Measurements from ENCODE around the gene JTB. TPM values are rescaled to one million over a fixed set of nuclear protein-coding genes. Genes with fewer than 3 reads are reported as not detected.
A peak's percentile ranks its signal among the peaks of the same experiment; 100 is the strongest.
"Not testable (repeated sequence)": the region's sequence is repeated elsewhere in the genome, so short reads cannot be mapped to it uniquely, and the experiment has no call there.

Gene JTB
- total and polyA plus RNA-seq, 2 of the 4 experiments (the other 2 are of a cell fraction) = 123 to 138 TPM

DNA sequence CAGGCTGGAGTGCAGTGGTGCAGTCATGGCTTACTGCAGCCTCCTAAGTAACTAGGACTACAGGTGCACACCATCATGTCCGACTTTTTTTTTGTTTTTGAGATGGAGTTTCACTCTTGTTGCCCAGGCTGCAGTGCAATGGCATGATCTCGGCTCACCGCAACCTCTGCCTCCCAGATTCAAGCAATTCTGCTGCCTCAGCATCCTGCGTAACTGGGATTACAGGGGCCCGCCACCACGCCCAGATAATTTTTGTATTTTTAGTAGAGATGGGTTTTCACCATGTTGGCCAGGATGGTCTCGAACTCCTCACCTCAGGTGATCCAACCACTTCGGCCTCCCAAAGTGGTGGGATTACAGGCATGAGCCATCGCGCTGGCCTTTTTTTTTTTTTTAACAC, 19.4 kb upstream of the JTB start:
- ATAC-seq (ENCODE audit: low read depth); H2AK5ac ChIP-seq (ENCODE audit: low read depth, low read length); H3K23ac ChIP-seq (ENCODE audit: low read depth, low read length); H2BK5ac ChIP-seq (ENCODE audit: low read depth, low read length, poor library complexity, severe bottlenecking); H3K4ac ChIP-seq (ENCODE audit: low read depth, low read length); H3K9ac ChIP-seq (ENCODE audit: low read depth, low read length); in situ Hi-C loops (cut with MboI; ENCODE audit: low sequenced_read_pairs); H4K5ac ChIP-seq (ENCODE audit: low read depth, low read length); H2BK120ac ChIP-seq (ENCODE audit: low read depth, low read length); H3K14ac ChIP-seq (replicated peaks; ENCODE audit: low read depth, low read length); H2BK20ac ChIP-seq (ENCODE audit: low read depth, low read length); H3K9me1 ChIP-seq (ENCODE audit: insufficient read depth, low read length); H3K18ac ChIP-seq (ENCODE audit: low read depth, low read length); H4K91ac ChIP-seq (ENCODE audit: insufficient read depth, low read depth, low read length); H3K4me1 ChIP-seq (ENCODE audit: control insufficient read depth, insufficient read depth, low read length); POLR2A ChIA-PET (ENCODE audit: unreplicated experiment); H3K27ac ChIP-seq (ENCODE audit: insufficient read depth, low read length); H3K9me3 ChIP-seq (ENCODE audit: control insufficient read depth, insufficient read depth, low read length); H3K27me3 ChIP-seq (ENCODE audit: control insufficient read depth, insufficient read depth, low read length); H3K56ac ChIP-seq (ENCODE audit: extremely low read depth, insufficient read depth, low read length); H3K4me2 ChIP-seq (ENCODE audit: low read depth, low read length); DNase-seq; H2AK9ac ChIP-seq (replicated peaks; ENCODE audit: low read depth, low read length, poor library complexity); BruUV-seq (replicated peaks); H4K8ac ChIP-seq (ENCODE audit: low read depth in 2 of 2, low read length in 2 of 2); H2BK15ac ChIP-seq (ENCODE audit: low read depth, low read length); H2AFZ ChIP-seq (replicated peaks; ENCODE audit: low read length, poor library complexity); dilution Hi-C loops (cut with HindIII; ENCODE audit: low sequenced_read_pairs, unreplicated experiment); intact Hi-C loops (cut with micrococcal nuclease); H3K4me3 ChIP-seq (ENCODE audit: insufficient read depth, low read depth, low read length): not testable (repeated sequence)
- WGBS, 2 experiments (ENCODE audit: extremely low coverage in 2 of 2, insufficient read length in 1 of 2) = no CpG with 5 or more reads among the region's 10 CpGs
- Histone ChIP-seq H3K36me3 (ENCODE audit: control insufficient read depth, insufficient read depth, low read length) (peaks cover 26% of the 10 kb centered on the region), H4K20me1 (ENCODE audit: insufficient read depth, low read length) (peaks cover 20% of the 10 kb centered on the region; the same call in 1 of the 2 replicates), H3K79me1 (ENCODE audit: low read depth in 1 of 2, low read length in 2 of 2) (peaks cover 8 to 27% of the 10 kb centered on the region in 2 experiments)
- CTCF ChIA-PET = interaction anchor here (0.6 kb wide), 1 partner anchor 144 kb away, joined by 4 read pairs; no protein-coding TSS in a partner anchor
- 0 out of 2 replicates have a peak, but pooled peaks have one; percentile 20 for TF ChIP-seq MAFK (IDR thresholded peaks at IDR 0.05; ENCODE audit: low read depth, low read length)
